HG02973 (cell line): ENCODE results near the gene CDK5R1.
"Not testable (repeated sequence)": the region's sequence is repeated elsewhere in the genome, so short reads cannot be mapped to it uniquely, and the experiment has no call there.

Experiments used
- ATAC-seq: cut with Tn5 transposase; IDR thresholded peaks from one replicate; pipeline ENCODE4 v1.9.1; 2021; ENCODE audit warnings: moderate library complexity; ENCODE audit not compliant: unreplicated experiment

The CDK5R1 gene

DNA sequence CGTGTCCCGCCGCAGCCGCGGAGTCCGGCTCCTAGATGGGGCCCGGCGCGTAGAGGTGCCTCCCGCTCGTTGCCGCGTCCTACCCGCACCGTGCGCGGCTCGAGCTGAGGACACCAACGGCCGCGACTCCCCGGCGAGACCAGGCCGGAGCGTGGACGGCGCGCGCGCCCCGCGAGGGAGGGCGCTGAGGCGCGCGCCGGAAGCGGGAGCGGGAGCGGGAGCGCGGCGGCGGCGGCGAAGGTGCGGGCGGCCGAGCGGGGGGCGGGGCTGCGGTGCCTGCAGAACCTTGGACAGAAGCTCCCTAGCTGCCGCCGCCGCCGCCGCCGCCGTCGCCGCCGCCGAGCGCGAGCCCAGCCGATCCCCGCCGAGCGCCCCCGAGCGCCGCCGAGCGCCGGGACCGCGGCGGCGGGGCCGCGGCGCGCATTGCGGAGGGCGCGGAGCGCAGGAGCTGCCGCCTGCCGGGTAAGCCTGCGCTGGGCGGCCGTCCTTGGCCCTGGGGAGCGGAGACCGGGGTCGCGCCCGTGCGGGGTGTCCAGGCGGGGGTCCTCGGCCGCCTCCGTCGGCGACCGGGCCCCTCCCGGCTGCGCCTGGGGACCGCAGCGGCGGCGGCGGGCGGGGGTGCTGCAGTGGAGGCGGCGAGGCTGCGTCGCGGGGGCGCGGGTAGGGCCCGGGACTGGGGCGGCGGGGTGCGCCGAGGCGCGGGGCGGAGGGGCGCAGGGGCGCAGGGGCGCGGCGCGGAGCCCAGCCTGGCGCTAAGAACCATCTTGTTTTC is at the start of gene CDK5R1:
CDK5R1 (plus strand) TSS at position 293 of the 772 bp plus-strand sequence. CDS start 628 bp downstream, outside the sequence.
- ATAC-seq, result peak; percentile 39

DNA sequence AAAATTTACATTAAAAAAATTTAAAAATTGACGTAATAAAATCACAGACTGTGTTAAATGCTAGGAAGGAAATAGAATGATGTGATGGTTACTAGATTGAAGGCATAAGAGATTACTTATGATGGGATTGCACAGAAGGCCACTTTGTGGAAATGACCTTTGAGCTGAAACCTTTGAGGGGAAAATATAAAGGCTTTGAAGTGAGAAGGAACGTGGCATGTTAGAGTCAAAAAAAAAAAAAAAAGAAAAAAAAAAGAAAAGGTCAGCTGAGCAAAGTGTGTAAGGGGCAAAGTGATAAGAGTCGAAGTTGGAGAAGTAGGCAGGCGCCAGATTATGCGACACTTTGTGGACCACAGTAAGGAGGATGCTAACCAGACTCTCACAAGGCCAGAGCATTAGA is 46.1 kb upstream of the CDK5R1 start:
- no peak for ATAC-seq

DNA sequence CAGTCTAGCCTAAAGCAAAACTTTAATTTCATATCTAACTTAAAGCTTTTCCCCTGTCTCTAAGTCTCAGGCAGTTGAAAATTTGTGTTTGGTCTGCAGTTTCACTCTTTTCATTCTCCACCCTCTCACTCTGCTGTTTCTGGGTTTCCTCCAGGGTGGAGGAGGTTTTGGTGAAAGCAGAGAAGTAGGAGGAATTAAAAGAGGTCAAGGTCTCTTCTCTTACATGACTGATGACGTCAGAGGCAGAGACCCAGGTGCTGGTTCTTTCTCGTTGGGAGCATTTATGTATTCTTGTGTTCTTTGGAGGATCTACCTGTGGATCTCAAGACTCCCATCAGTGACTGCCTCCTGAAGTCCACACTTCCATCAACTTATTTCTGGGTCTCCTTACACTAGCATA is 44.9 kb upstream of the CDK5R1 start:
- ATAC-seq, result no peak

DNA sequence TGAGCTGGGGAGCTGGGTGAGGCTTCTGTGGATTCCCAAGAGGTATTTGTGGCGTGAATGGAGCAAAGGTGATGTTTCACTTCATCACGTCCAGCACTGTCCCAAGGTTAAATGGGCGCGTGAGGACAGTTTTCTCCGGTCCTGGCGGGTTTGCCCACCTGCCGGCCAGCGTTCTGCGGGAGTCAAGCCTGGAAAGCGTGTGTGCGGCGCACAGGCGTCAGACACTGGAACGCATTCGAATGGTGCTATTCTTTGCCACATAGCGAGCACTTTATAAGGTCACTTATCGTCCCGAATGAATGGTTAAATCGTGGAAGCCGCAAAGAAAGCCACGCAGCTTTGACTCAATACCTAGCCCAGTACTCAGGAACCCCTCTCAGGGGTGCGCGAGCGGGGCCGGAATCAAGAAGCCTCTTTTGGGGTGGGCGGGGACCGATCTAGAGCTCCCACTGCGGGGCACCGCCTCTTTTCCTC is 42.9 kb upstream of the CDK5R1 start:
- peak; percentile 2 for ATAC-seq

DNA sequence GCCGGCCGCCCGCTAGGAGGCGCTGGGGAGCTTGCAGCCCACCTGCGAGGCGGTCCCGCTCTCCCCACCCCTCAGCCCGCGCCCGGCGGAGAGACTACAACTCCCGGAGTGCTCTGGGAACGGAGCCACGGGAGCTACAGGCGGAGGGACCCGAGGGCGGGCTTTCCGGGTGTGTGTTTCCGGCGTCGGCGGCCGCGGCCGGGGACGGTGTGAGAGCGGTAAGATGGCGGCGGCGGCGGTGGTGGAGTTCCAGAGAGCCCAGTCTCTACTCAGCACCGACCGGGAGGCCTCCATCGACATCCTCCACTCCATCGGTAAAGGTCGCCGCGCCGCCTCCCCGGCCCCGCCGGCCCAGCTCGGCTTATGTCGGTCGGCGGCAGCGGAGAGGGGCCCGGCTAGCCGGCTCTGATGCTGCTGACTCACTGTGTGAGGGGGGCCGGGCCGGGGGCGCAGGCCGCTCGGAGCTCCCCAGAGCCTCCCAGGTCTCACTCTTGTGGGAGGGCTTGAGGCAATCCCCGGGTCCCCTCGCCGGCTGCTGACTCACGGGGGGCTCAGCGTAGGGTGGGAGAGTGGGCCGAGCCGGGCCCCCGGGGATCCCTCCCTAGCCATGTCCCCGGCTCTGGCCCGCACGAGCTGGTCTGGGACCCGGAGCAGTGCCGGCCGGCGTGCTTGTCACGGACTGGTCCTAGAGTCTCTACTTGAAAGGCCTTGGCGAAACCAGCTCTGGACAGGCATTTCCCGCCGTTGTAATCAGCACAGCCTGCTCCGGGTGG is 42.3 kb upstream of the CDK5R1 start, which contains the start of gene PSMD11:
PSMD11 (plus strand) TSS at position 210 of the 773 bp plus-strand sequence; CDS start at position 224, 14 bp downstream.
- peak; percentile 84 for ATAC-seq

DNA sequence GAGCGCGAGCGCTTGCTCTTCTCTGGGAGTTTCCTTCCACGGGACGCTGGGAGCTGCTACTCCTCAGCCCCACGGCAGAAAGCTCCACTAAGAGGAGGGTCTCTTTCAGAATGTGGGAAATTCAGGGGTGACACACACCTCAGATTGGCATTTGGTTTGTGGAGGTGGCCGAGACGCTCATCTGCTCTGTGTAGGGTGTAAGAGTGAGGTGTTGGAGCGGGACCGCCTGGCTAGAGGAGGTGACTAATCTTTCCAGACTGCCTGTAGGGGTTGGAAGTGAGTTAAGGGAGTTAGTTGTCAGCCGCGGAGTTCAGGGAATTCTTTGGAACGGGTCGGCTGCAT is 41.7 kb upstream of the CDK5R1 start:
- ATAC-seq, result peak; percentile 33

DNA sequence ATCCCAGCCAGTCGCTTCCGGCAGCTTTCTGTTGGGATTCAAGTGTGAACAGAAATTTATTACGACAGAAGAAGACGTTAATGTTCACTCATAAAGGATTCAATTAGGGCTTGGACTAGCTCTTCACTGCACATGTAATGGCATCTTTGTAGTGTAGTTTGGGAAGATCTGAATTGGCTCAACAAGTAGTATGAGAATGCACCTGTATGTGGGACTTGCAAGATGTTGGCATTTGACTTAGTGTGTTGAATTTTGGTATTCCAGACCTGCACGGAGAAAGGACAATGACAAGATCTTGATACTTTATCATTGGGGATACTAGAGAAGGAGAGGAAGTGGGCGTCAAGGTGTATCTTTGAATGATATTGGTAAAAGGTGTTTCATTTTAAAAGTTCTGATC is 41.3 kb upstream of the CDK5R1 start:
- ATAC-seq, result no peak

DNA sequence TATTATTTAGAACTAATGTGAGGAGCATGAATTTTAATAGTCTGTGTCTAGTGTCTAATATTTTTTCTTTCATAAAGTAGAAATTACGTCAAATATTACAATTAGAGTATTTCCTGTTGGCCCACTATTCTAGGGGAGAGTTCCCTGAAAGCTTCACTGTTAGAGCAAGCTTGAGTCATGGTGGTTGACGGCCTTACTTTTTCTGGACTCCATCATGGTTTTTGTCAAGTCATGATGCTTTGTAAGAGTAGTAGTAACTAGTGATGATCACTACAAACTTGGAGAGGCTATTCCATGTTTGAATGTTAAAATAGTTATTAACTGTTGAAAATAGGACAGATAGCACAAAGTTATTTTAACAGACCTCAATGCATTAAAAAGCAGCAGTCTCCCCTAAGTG is 40.8 kb upstream of the CDK5R1 start:
- no peak for ATAC-seq

DNA sequence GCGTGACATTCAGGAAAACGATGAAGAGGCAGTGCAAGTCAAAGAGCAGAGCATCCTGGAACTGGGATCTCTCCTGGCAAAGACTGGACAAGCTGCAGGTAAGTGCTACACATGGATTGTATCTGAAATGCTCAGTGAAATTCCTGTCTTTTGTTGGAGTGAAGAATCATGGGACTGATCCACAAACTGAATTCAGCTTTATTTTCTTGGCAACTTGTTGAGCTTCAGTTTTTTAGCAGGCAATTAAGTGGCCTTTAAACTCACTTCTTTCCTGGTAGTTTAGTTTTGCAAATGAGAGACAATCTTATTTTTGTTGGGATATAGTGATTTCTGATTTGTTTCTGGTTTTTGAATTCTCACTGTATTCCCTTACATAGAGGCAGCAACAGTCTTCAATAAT is 39.8 kb upstream of the CDK5R1 start:
- ATAC-seq, result no peak

DNA sequence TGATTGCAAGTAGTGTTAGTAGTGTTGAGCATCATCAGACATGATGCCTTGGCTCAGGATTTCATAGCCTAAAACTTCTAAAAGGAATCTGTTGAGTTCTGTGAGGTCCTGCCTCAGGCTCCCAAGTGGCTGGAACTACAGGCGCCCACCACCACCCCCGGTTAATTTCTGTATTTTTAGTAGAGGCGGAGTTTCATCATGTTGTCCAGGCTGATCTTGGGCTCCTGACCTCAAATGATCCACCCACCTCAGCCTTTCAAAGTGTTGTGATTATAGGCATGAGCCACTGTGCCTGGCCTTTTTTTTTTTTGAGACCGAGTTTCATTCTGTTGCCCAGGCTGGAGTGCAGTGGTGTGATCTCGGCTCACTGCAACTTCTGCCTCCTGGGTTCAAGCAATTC is 36.8 kb upstream of the CDK5R1 start:
- no peak for ATAC-seq

DNA sequence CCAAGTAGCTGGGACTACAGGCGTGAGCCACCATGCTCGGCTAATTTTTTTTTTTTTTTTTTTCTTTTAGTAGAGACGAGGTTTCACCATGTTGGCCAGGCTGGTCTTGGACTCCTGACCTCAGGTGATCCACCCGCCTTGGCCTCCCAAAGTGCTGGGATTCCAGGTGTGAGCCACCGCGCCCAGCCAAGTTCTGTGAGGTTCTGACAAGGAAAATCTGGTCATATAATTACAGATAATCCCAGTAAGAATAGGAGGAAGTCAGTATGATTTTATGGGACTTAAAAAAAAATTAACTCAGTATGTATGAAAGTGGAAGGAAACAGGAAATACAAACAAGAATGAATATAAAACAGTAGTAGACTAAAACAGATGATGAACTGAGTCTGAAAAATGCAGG is 36.4 kb upstream of the CDK5R1 start:
- not testable (repeated sequence) for ATAC-seq

DNA sequence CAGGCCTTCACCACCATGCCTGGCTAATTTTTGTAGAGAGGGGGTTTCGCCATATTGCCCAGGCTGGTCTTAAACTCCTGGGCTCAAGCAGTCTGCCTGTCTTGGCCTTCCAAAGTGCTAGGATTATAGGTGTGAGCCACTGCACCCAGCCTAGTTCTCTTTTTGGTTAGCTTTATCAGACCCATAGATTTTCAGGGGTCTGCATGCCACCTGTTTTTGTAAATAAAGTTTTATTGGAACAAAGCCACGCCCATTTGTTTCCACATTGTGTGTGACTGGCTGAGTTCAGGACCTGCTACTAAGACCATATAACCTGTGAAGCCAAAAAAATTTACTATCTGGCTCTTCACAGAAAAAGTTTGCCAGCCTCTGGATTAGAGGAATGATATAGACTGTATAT is 34.9 kb upstream of the CDK5R1 start:
- no peak for ATAC-seq

DNA sequence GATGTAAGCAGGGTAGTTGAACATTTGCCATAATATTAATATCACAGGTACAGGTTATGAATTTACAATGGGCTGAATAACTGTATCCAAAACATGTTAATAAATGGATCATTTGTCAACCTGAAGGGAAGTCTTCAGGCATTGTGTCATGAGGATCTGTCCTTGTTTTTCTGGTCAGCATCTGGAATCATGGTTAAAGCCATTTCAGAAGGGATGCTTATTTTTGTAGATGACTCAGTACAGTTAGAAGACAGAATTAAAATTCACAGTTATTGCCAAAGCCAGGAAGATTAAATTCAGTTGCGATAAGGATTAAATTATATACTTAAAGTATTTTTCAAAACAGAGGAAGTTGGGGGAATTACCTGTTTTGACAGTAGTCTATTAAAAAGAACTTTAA is 34.5 kb upstream of the CDK5R1 start:
- ATAC-seq, result no peak

DNA sequence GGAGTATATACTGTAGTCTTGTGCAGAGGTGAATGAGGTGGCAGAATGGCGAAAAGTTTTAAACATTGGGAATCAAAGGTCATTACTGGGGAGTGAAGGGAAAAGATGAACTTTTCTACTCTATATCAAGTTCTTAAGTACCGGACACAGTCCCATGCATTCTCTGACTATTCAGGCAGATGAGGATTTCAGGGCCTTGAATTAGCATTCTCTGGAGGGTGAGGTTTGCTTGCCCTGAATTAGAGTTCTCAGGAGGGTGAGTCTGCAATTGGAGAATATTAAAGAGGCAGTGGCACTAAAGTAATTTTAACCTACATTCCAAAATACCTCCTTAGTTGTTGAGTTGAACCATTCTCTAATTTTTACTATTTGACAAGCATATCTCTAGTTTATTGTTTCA is 33.4 kb upstream of the CDK5R1 start:
- ATAC-seq, result no peak

DNA sequence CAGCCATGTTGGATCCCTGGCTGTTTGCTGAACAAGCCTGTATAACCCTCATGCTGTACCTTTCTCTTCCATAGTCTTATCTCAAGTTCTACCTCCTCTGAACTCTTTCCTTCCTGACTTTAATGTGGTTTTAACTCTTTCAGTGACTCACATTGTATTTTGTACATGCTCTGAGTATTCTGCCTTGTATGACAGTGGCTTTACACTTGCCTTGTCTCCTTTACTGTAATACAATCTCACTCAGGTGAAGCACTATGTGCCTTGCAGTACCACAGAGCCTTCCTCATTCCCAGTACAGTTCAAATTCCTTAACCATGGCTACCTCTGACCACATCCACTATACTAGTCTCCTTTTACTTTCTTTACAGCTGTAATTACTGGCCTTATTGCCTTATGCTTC is 28.4 kb upstream of the CDK5R1 start:
- ATAC-seq, result no peak

DNA sequence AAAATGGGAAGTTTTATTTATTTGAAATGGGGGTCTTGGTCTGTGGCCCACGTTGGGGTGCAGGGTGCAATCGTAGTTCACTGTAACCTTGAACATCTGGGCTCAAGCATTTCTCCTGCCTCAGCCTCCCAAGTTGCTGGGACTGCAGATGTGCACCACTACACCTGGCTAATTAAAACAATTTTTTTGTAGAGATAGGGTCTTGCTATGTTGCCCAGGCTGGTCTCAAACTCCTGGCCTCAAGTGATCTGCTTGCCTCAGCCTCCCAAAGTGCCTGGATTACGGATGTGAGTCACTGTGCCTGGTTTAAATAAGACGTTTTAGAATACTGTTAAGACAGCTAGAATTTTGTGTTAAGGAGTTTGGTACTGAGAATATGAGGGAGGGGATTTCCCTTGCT is 26.7 kb upstream of the CDK5R1 start:
- ATAC-seq, result no peak

DNA sequence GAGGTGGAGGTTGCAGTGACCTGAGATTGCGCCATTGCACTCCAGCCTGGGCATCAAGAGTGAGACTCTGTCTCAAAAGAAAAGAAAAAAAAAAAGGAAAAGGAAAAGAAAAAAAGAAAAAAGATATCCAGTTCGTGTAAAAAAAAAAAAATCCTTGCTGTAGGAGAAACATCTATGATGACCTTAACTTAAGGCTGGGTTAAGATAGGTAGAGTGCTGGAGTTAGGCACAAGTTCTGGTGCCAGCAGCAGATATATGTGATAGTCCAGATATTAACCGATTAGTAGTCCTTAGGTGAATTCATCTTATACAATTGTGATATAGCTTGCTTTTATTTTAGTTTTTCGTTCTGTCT is 25.3 kb upstream of the CDK5R1 start:
- ATAC-seq, result no peak

DNA sequence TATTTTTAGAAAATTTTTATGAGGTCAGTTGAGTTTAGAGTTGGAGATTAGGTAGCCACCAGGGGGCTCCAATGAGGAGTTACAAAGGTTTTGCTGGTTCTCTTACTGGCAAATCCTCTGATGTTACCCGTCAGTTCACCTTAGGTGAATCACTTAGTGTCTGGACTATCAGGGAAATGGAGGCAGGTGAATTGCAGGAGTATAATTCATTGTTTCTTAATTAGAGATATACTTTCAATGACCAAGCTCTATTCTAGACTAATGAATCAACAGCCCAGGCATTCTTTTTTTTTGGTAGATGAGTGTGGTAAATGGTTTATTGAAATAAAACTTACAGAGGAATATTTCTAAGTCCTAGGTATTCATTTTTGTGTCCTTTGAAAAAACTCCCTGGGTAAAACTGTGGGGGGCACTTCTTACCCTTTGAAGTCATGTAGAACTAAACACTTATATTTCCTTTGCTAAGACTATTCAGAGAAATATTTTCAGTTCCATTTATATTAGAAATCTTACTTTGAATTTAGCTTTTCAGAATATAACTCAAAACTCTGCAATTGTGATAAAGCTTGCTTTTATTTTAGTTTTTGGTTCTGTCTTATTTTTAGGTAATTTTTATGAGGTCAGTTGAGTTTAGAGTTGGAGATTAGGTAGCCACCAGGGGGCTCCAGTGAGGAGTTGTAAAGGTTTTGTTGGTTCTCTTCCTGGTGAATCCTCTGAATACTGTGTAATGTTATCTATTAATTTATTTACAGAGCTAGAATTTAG is 24.8 kb upstream of the CDK5R1 start:
- ATAC-seq, result no peak

DNA sequence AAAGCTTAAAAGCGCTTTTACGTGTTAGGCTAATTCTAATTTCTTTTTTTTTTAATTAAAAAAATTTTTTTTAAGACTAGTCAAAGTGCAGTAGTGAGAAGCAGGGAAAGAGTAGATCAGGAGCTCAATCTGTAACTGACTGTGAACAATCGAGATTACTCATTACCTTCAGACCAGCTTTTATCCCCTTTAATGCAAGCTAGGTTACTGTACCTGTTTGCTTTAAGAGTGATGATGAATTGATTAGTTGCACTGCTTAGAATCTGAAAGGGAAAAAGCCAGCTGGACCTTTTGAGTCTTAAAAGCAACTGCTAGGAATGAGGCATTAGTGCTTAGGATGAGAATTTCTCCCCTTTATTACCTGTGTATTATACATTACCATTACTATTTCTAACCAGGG is 23.5 kb upstream of the CDK5R1 start:
- ATAC-seq, result no peak

DNA sequence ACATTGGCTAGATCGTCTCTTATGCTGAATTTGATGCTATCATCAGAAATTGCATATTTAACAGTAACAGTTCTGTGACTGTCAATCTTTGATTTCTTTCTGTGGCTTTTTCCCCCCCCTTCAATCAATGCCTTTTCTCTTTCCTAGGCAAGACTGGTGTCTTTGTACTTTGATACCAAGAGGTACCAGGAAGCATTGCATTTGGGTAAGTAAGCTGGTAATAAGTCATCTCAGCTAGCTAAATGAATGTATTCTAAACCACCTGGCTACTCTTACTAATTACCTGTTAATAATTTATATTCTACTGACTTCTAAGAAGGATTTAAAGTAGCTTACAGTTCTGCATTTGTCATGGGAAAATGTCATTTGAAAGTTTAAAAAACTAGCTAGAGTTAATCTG is 22.4 kb upstream of the CDK5R1 start:
- no peak for ATAC-seq

DNA sequence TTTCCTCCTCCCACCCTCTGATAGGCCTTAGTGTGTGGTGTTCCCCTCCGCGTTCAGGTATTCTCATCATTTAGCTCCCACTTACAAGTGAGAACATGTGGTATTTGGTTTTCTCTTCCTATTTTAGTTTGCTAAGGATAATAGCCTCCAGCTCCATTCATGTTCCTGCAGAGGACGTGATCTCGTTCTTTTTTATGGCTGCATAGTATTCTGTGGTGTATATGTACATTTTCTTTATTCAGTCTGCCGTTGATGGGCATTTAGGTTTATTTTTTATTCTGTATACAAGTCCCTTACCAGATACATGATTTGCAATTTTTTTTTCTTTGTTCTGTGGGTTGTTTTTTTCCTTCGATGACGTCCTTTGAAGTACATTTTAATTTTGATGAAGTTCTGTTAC is 18.8 kb upstream of the CDK5R1 start:
- ATAC-seq, result no peak
